IPS-18a (cell line): ENCODE data around the gene CLCA2.

Experiments
- H3K27ac ChIP-seq: one replicate; pipeline ENCODE4 v1.5.1; 2013; ENCODE audit warnings: low read length
- H3K27me3 ChIP-seq: one replicate; pipeline ENCODE4 v1.6.1; 2013; ENCODE audit warnings: mild to moderate bottlenecking, low read length; ENCODE audit not compliant: control insufficient read depth, insufficient read depth
- H3K36me3 ChIP-seq: one replicate; pipeline ENCODE4 v1.6.1; 2013; ENCODE audit warnings: low read depth, low read length; ENCODE audit not compliant: control insufficient read depth
- H3K4me1 ChIP-seq: one replicate; pipeline ENCODE4 v1.6.1; 2013; ENCODE audit warnings: low read depth, low read length; ENCODE audit not compliant: control insufficient read depth
- H3K4me3 ChIP-seq: one replicate; pipeline ENCODE4 v1.5.1; 2013; ENCODE audit warnings: low read length
- H3K9ac ChIP-seq: one replicate; pipeline ENCODE4 v1.6.1; 2013; ENCODE audit warnings: mild to moderate bottlenecking, low read length, moderate library complexity
- H3K9me3 ChIP-seq: one replicate; pipeline ENCODE4 v1.6.1; 2013; ENCODE audit warnings: low read depth, low read length; ENCODE audit not compliant: control insufficient read depth

The CLCA2 gene

GRCh38 chr1:86502721-86503405 lies 78.9 kb downstream of the CLCA2 start:
- H3K27me3 ChIP-seq, result no peaks in the 10 kb centered on the region
- peak overlapping the region; percentile 67 for H3K27ac ChIP-seq
- peaks cover 14% of the 10 kb centered on the region for H3K4me1 ChIP-seq
- peak overlapping the region; percentile 62 for H3K4me3 ChIP-seq
- peak overlapping the region; percentile 33 for H3K9ac ChIP-seq
- H3K9me3 ChIP-seq, result no peaks in the 10 kb centered on the region
- H3K36me3 ChIP-seq, result no peaks in the 10 kb centered on the region

GRCh38 chr1:86503406-86504136 lies 79.6 kb downstream of the CLCA2 start:
- no peaks in the 10 kb centered on the region for H3K9me3 ChIP-seq
- peak overlapping the region; percentile 24 for H3K9ac ChIP-seq
- H3K4me3 ChIP-seq, result peak overlapping the region; percentile 62
- no peaks in the 10 kb centered on the region for H3K27me3 ChIP-seq
- H3K36me3 ChIP-seq, result no peaks in the 10 kb centered on the region
- H3K27ac ChIP-seq, result no peak overlapping the region
- H3K4me1 ChIP-seq, result peaks cover 14% of the 10 kb centered on the region

- Histone ChIP-seq H3K4me1 (peaks cover 14% of the 10 kb centered on the region), H3K9ac (no peak overlapping the region), H3K27me3 (no peaks in the 10 kb centered on the region), H3K36me3 (no peaks in the 10 kb centered on the region), H3K27ac (no peak overlapping the region), H3K9me3 (no peaks in the 10 kb centered on the region), H3K4me3 (no peak overlapping the region)
Observed at GRCh38 chr1:86504137-86504479, 80.1 kb downstream of the CLCA2 start.

- Histone ChIP-seq H3K4me3 (no peak overlapping the region), H3K27ac (no peak overlapping the region), H3K9ac (no peak overlapping the region), H3K36me3 (no peaks in the 10 kb centered on the region), H3K4me1 (peaks cover 14% of the 10 kb centered on the region), H3K9me3 (no peaks in the 10 kb centered on the region), H3K27me3 (no peaks in the 10 kb centered on the region)
Observed at GRCh38 chr1:86504895-86505563, 81.1 kb downstream of the CLCA2 start.

GRCh38 chr1:86505564-86505902 lies 81.6 kb downstream of the CLCA2 start:
- no peak overlapping the region for H3K4me3 ChIP-seq
- peaks cover 14% of the 10 kb centered on the region for H3K4me1 ChIP-seq
- H3K27ac ChIP-seq, result no peak overlapping the region
- H3K27me3 ChIP-seq, result no peaks in the 10 kb centered on the region
- H3K9me3 ChIP-seq, result no peaks in the 10 kb centered on the region
- H3K36me3 ChIP-seq, result no peaks in the 10 kb centered on the region
- H3K9ac ChIP-seq, result no peak overlapping the region
